Activated CD4-positive, CD25-positive, alpha-beta regulatory T cell treated with anti-CD3 and anti-CD28 coated beads, Interleukin-2, amount 50 U/mL, for 72 hours (primary cell): Measurements from ENCODE around the gene HBA1.
"Not testable (repeated sequence)": the region's sequence is repeated elsewhere in the genome, so short reads cannot be mapped to it uniquely, and the experiment has no call there.

Experiments
- DNase-seq: peaks from one replicate; pipeline ENCODE4 v3.0.0; 2021

Gene HBA1

GRCh38 chr16:176477-177382 lies at the start of gene HBA1:
TSS of gene HBA1 (plus strand) at chr16:176680. CDS start at chr16:176717, 37 bp downstream.
- DNase-seq = not testable (repeated sequence)

GRCh38 chr16:129075-129474 lies 47.4 kb upstream of the HBA1 start:
- no peak for DNase-seq

GRCh38 chr16:130533-131173 lies 45.8 kb upstream of the HBA1 start:
- no peak for DNase-seq

- no peak for DNase-seq
These were observed 44.4 kb upstream of the HBA1 start for GRCh38 chr16:132120-132519.

- no peak for DNase-seq
These were observed 42.8 kb upstream of the HBA1 start for GRCh38 chr16:133716-134115.

- DNase-seq = peak; percentile 49
These were observed 38.4 kb upstream of the HBA1 start for GRCh38 chr16:138049-138417.

- DNase-seq = no peak
These were observed 36.2 kb upstream of the HBA1 start for GRCh38 chr16:140175-140857.

- no peak for DNase-seq
These were observed 34.0 kb upstream of the HBA1 start for GRCh38 chr16:142405-142967.

GRCh38 chr16:143047-143446 lies 33.4 kb upstream of the HBA1 start:
- no peak for DNase-seq

- no peak for DNase-seq
These were observed 33.0 kb upstream of the HBA1 start for GRCh38 chr16:143456-143855.

GRCh38 chr16:144797-145252 lies 31.7 kb upstream of the HBA1 start:
- DNase-seq = no peak

GRCh38 chr16:146646-147045 lies 29.8 kb upstream of the HBA1 start:
- no peak for DNase-seq

- DNase-seq = no peak
These were observed 27.3 kb upstream of the HBA1 start for GRCh38 chr16:149024-149660.

- DNase-seq = no peak
These were observed 24.0 kb upstream of the HBA1 start, which contains the start of gene HBZ for GRCh38 chr16:152141-153128. TSS of gene HBZ (plus strand) at chr16:152644. CDS start at chr16:152910, 266 bp downstream.

- not testable (repeated sequence) for DNase-seq
These were observed 23.4 kb upstream of the HBA1 start for GRCh38 chr16:153129-153521.

- DNase-seq = not testable (repeated sequence)
These were observed 22.8 kb upstream of the HBA1 start for GRCh38 chr16:153550-154216.

- DNase-seq = no peak
These were observed 22.1 kb upstream of the HBA1 start for GRCh38 chr16:154217-155030.

- DNase-seq = no peak
These were observed 21.5 kb upstream of the HBA1 start for GRCh38 chr16:155031-155398.

- no peak for DNase-seq
These were observed 17.2 kb upstream of the HBA1 start for GRCh38 chr16:159136-159849.
